Right lobe of liver (tissue), 6 donors: ENCODE data around the gene LRP2BP. TPM values are rescaled to one million over a fixed set of nuclear protein-coding genes. Genes with fewer than 3 reads are reported as not detected.

Experiments used
- ATAC-seq, 4 donors: fragments of 200-7000 bp; cut with Tn5 transposase; one replicate each; pipeline ENCODE4 v1.9.1; 2020; ENCODE audit warnings: mild to moderate bottlenecking in 4 of 4, moderate library complexity in 4 of 4
- DNase-seq, 3 donors: peaks; one replicate each; pipeline ENCODE4 v3.0.0-alpha.2; 2020
- H3K27ac ChIP-seq, 3 donors: fragments of 200-600 bp; one replicate each; pipeline ENCODE4 v1.8.0; 2022
- H3K27me3 ChIP-seq, 2 donors: fragments of 200-600 bp; one replicate each; pipeline ENCODE4 v1.8.0; 2022
- H3K36me3 ChIP-seq, 4 donors: fragments of 200-600 bp; sonication (generic) in 1 of 4; one replicate each; pipeline versions ENCODE4 v1.5.1 to v1.8.0; 2017 to 2022; ENCODE audit warnings: control low read depth in 1 of 4
- H3K4me1 ChIP-seq, 4 donors: fragments of 200-600 bp; sonication (generic) in 1 of 4; one replicate each; pipeline versions ENCODE4 v1.5.1 to v1.8.0; 2017 to 2022; ENCODE audit warnings: control low read depth in 1 of 4
- H3K4me3 ChIP-seq, 3 donors: fragments of 200-600 bp; one replicate each; pipeline ENCODE4 v1.8.0; 2022
- H3K9me3 ChIP-seq, 4 donors: fragments of 200-600 bp; sonication (generic) in 1 of 4; one replicate each; pipeline versions ENCODE4 v1.5.1 to v1.8.0; 2017 to 2022; ENCODE audit warnings: control low read depth in 1 of 4
- CTCF ChIP-seq, 4 donors: fragments of 200-600 bp in 3 of 4; fragments of 450-650 bp in 1 of 4; IDR thresholded peaks; one replicate each; pipeline versions ENCODE4 v1.5.1 to v1.8.0; 2016 to 2022; ENCODE audit warnings: antibody characterized with exemption in 4 of 4, mild to moderate bottlenecking in 2 of 4
- POLR2A ChIP-seq: fragments of 450-650 bp; IDR thresholded peaks from one replicate; pipeline ENCODE4 v1.6.1; 2017; ENCODE audit warnings: antibody characterized with exemption, mild to moderate bottlenecking
- WGBS: methylation state at CpG from one replicate; pipeline ENCODE4 v1.1.6; 2018; ENCODE audit warnings: low coverage, low lambda C conversion rate; ENCODE audit not compliant: insufficient coverage; ENCODE audit errors: missing lambda C conversion rate; 5-methylcytosine and 5-hydroxymethylcytosine counted together
- intact Hi-C, 2 donors: fragments of 100-400 bp; cut with DNase I; formaldehyde crosslinking; loops; one replicate each; pipeline versions ENCODE4 v1.11.2 to v1.14.1; 2022
- total RNA-seq, 6 experiments: library from RNA; depleted of rRNA in 2 of 6; stranded (reverse); fragments of >200 nt in 2 of 6; fragmentation: NEBNext Ultra II Directional in 3 of 6; extraction: Animal tissue kit (Norgen Biotek cat#: 25700) in 3 of 6; gene quantifications; one replicate each; pipeline versions ENCODE4 v1.1.0 to v1.2.4, GENCODE V29; 2016 to 2023
- donor health status: DM: no; HTN: yes; CAD: no.
- donor health status: DM: no; HTN: no; CAD: no.
- donor health status: DM: no; HTN: no; CAD: no.
- donor health status: DM: no; HTN: yes; CAD: no.
- donor health status: DM: no; HTN: yes; CAD: no.

The LRP2BP gene
- total RNA-seq, 6 experiments from 2014 or later = 0.19 to 0.37 (median 0.27) TPM

- ATAC-seq (no peak), DNase-seq (no peak)
- Histone ChIP-seq H3K4me1 (peaks cover 0 to 26% (median 3%) of the 10 kb centered on the region in 4 donors), H3K27me3 (no peaks in the 10 kb centered on the region), H3K36me3 (no peaks in the 10 kb centered on the region), H3K9me3 (no peaks in the 10 kb centered on the region), H3K27ac (no peak overlapping the region), H3K4me3 (no peak overlapping the region)
- WGBS = 98% methylated on average over 8 of the region's 8 CpGs
- no peak for TF ChIP-seq POLR2A
- TF ChIP-seq CTCF (IDR thresholded peaks at IDR 0.05) = no peak
- intact Hi-C loops = no loop called here
Measured at GRCh38 chr4:185359767-185360446, 35.8 kb downstream of the LRP2BP start.

- H3K9me3 ChIP-seq = no peaks in the 10 kb centered on the region
- no peak for DNase-seq
- peaks cover 0 to 26% (median 3%) of the 10 kb centered on the region in 4 donors for H3K4me1 ChIP-seq
- 92% methylated on average over 3 of the region's 4 CpGs for WGBS
- TF ChIP-seq CTCF (IDR thresholded peaks at IDR 0.05) (no peak), POLR2A (no peak)
- no peak overlapping the region for H3K4me3 ChIP-seq
- H3K27me3 ChIP-seq = no peaks in the 10 kb centered on the region
- H3K27ac ChIP-seq = no peak overlapping the region
- H3K36me3 ChIP-seq = no peaks in the 10 kb centered on the region
- no peak for ATAC-seq
- intact Hi-C loops = no loop called here
Measured at GRCh38 chr4:185358959-185359358, 36.8 kb downstream of the LRP2BP start.

- ATAC-seq (no peak), DNase-seq (no peak)
- Histone ChIP-seq H3K4me1 (peaks cover 0 to 21% (median 3%) of the 10 kb centered on the region in 4 donors), H3K9me3 (no peaks in the 10 kb centered on the region), H3K27ac (no peak overlapping the region), H3K4me3 (no peak overlapping the region), H3K27me3 (no peaks in the 10 kb centered on the region), H3K36me3 (no peaks in the 10 kb centered on the region)
- intact Hi-C loops = no loop called here
- 86% methylated on average over 4 of the region's 4 CpGs for WGBS
- no peak for TF ChIP-seq CTCF (IDR thresholded peaks at IDR 0.05)
- TF ChIP-seq POLR2A = no peak
Measured at GRCh38 chr4:185358514-185358913, 37.2 kb downstream of the LRP2BP start.

GRCh38 chr4:185357733-185358440, 37.8 kb downstream of the LRP2BP start:
- peaks cover 0 to 16% (median under 1%) of the 10 kb centered on the region in 4 donors for H3K4me1 ChIP-seq
- intact Hi-C loops = no loop called here
- TF ChIP-seq POLR2A (no peak), CTCF (IDR thresholded peaks at IDR 0.05) (no peak)
- DNase-seq (no peak), ATAC-seq (no peak)
- H3K27me3 ChIP-seq = no peaks in the 10 kb centered on the region
- WGBS = 81% methylated on average over 7 of the region's 7 CpGs
- H3K9me3 ChIP-seq = no peaks in the 10 kb centered on the region
- H3K4me3 ChIP-seq = no peak overlapping the region
- H3K36me3 ChIP-seq = no peaks in the 10 kb centered on the region
- no peak overlapping the region for H3K27ac ChIP-seq
